ENCODE measurements around the gene RGS14.
"Not testable (repeated sequence)": the region's sequence is repeated elsewhere in the genome, so short reads cannot be mapped to it uniquely, and the experiment has no call there.

Gene RGS14

DNA sequence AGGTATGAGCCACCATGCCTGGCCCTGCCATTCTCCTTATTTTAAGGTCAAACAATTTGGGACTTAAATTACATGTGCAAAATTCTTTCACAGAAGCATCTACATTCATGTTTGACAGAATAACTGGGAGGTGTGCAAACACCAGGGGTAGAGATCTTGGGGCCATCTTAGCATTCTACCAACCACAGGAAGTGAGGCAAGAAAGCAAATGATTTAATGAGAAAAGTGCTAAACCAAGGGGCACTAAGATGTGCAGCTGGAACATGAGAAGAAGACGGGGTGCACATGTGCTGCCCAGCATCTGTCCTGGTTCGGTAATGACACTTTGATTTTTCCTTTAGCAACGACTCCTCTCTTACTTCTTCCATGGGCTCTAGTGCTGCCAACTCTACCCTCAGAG is 52.9 kb downstream of the RGS14 start:
- H3K9me3 ChIP-seq (ENCODE audit: control insufficient read depth in 5 of 5, low read length in 5 of 5) = no peaks in the 10 kb centered on the region
- peaks cover 0 to 4% (median 0%) of the 10 kb centered on the region in 5 donors for H3K4me1 ChIP-seq (ENCODE audit: control insufficient read depth in 5 of 5, insufficient read depth in 5 of 5, low read length in 5 of 5)

DNA sequence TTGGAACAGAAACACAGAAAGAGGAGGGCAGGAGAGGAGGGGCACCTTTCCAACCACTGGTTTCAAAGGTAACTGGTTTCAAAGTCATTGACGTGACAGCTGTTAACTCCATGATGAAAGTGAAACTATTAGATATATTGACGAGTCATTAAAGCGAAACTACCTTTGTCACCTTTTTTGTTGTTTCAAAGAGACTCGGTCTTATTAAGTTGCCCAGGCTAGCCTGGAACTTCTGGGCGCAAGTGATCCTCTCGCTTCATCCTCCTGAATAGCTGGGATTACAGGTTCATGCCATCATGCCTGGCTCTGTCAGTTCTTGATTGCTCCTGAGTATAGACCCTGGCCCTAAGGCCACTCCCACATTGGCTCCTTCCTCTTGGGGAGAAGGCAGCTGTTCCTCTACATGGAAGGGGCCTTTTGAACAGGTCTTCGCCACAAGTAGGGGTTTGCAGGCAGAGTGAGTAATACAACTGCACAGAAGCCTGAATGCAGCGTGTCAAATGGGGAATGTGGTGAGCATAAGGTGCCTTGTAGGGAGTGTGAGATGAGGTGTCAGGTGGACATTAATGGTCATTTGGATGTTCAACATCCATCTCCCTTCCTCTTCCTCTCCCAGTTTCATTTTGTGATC is 55.0 kb downstream of the RGS14 start:
- H3K9me3 ChIP-seq (ENCODE audit: control insufficient read depth in 5 of 5, low read length in 5 of 5) = no peaks in the 10 kb centered on the region
- H3K36me3 ChIP-seq (ENCODE audit: control insufficient read depth in 5 of 5, insufficient read depth in 5 of 5, low read length in 5 of 5) = no peaks in the 10 kb centered on the region
- no peak overlapping the region for H3K9ac ChIP-seq (ENCODE audit: low read length in 5 of 5)
- H3K4me1 ChIP-seq (ENCODE audit: control insufficient read depth in 5 of 5, insufficient read depth in 5 of 5, low read length in 5 of 5) = peaks cover 2 to 9% (median 8%) of the 10 kb centered on the region in 5 donors
- no peaks in the 10 kb centered on the region for H3K27me3 ChIP-seq (ENCODE audit: control insufficient read depth in 5 of 5, insufficient read depth in 4 of 5, low read length in 5 of 5)
- no peak overlapping the region for H3K27ac ChIP-seq (ENCODE audit: low read depth, low read length)
- H3K4me3 ChIP-seq (ENCODE audit: low read depth in 1 of 5, low read length in 5 of 5) = no peak overlapping the region

More for the DNA sequence above, 52.9 kb downstream of the RGS14 start:
- Histone ChIP-seq H3K36me3 (ENCODE audit: control insufficient read depth in 5 of 5, insufficient read depth in 5 of 5, low read length in 5 of 5) (no peaks in the 10 kb centered on the region), H3K4me3 (ENCODE audit: low read depth in 1 of 5, low read length in 5 of 5) (no peak overlapping the region), H3K27ac (ENCODE audit: low read depth, low read length) (no peak overlapping the region), H3K27me3 (ENCODE audit: control insufficient read depth in 5 of 5, insufficient read depth in 4 of 5, low read length in 5 of 5) (peaks cover 0 to under 1% (median 0%) of the 10 kb centered on the region in 5 donors), H3K9ac (ENCODE audit: low read length in 5 of 5) (no peak overlapping the region)

DNA sequence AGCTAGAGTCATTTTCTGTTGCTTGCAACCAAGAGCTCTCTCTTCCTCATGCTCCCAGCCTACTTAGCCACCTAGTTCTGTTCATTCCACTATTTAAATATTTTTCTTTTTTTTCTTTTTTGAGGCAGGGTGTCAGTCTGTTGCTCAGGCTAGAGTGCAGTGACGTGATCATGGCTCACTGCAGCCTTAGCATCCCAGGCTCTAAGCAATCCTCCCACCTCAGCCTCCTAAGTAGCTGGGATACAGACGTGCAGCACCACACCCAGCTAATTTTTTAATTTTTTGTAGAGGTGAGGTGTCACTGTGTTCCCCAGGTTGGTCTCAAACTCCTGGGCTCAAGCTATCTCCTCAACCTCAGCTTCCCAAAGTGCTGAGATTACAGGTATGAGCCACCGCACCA is 56.8 kb downstream of the RGS14 start:
- Histone ChIP-seq H3K27ac (ENCODE audit: low read depth, low read length) (no peak overlapping the region), H3K9ac (ENCODE audit: low read length in 5 of 5) (no peak overlapping the region), H3K9me3 (ENCODE audit: control insufficient read depth in 5 of 5, low read length in 5 of 5) (no peaks in the 10 kb centered on the region), H3K4me3 (ENCODE audit: low read depth in 1 of 5, low read length in 5 of 5) (no peak overlapping the region), H3K4me1 (ENCODE audit: control insufficient read depth in 5 of 5, insufficient read depth in 5 of 5, low read length in 5 of 5) (peaks cover 2 to 9% (median 8%) of the 10 kb centered on the region in 5 donors), H3K36me3 (ENCODE audit: control insufficient read depth in 5 of 5, insufficient read depth in 5 of 5, low read length in 5 of 5) (no peaks in the 10 kb centered on the region), H3K27me3 (ENCODE audit: control insufficient read depth in 5 of 5, insufficient read depth in 4 of 5, low read length in 5 of 5) (no peaks in the 10 kb centered on the region)

DNA sequence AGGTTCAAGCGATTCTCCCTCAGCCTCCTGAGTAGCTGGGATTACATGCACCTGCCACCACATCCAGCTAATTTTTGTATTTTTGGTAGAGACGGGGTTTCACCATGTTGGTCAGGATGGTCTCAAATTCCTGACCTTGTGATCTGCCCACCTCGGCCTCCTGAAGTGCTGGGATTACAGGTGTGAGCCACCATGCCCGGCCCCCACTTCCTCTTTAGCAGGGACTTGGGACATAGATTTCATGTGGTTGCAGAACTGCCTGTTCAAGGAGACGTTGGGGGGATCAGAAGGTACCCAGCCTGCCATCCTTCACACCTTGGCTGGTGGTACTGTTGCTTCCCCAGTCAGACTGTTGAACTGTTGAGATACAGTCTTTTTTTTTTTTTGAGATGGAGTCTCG is 59.4 kb downstream of the RGS14 start:
- not testable (repeated sequence) for H3K9me3 ChIP-seq (ENCODE audit: control insufficient read depth in 5 of 5, low read length in 5 of 5); H3K9ac ChIP-seq (ENCODE audit: low read length in 5 of 5); H3K27ac ChIP-seq (ENCODE audit: low read depth, low read length); H3K4me3 ChIP-seq (ENCODE audit: low read depth in 1 of 5, low read length in 5 of 5); H3K36me3 ChIP-seq (ENCODE audit: control insufficient read depth in 5 of 5, insufficient read depth in 5 of 5, low read length in 5 of 5); H3K27me3 ChIP-seq (ENCODE audit: control insufficient read depth in 5 of 5, insufficient read depth in 4 of 5, low read length in 5 of 5); H3K4me1 ChIP-seq (ENCODE audit: control insufficient read depth in 5 of 5, insufficient read depth in 5 of 5, low read length in 5 of 5)

DNA sequence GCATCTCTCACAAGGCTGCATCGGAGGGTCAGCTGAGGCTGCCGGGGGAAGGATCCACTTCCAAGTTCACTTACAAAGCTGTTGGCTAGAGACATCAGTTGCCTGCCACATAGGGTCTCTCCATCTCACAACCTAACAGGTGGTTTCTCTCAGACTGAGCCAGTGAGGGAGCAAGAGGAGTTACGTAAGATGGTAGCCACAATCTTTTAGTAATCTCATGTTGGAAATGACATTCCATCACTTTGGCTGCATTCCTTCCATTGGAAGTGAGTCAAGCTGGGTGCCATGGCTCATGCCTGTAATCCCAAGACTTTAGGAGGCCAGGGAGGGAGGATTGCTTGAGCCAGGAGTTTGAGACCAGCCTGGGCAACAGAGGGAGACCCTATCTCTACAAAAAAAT is 61.3 kb downstream of the RGS14 start:
- Histone ChIP-seq H3K9me3 (ENCODE audit: control insufficient read depth in 5 of 5, low read length in 5 of 5) (no peaks in the 10 kb centered on the region), H3K27me3 (ENCODE audit: control insufficient read depth in 5 of 5, insufficient read depth in 4 of 5, low read length in 5 of 5) (no peaks in the 10 kb centered on the region), H3K36me3 (ENCODE audit: control insufficient read depth in 5 of 5, insufficient read depth in 5 of 5, low read length in 5 of 5) (no peaks in the 10 kb centered on the region)

DNA sequence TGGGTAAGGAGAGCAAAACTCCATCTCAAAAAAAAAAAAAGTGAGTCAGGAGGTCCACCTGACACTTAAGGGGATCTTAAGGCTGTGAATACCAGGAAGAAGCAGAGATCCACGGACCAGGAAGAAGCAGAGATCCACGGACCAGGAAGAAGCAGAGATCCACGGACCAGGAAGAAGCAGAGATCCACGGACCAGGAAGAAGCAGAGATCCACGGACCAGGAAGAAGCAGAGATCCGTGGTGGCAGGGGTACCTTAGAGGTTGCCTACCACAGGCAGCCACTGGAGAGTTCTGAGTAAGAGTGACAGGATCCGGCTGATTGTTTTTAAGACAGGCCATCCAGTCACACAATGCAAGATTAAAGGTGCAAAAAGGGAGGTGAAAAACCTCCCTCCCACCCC is 62.7 kb downstream of the RGS14 start:
- not testable (repeated sequence) for H3K4me3 ChIP-seq (ENCODE audit: low read depth in 1 of 5, low read length in 5 of 5); H3K27me3 ChIP-seq (ENCODE audit: control insufficient read depth in 5 of 5, insufficient read depth in 4 of 5, low read length in 5 of 5); H3K36me3 ChIP-seq (ENCODE audit: control insufficient read depth in 5 of 5, insufficient read depth in 5 of 5, low read length in 5 of 5); H3K9me3 ChIP-seq (ENCODE audit: control insufficient read depth in 5 of 5, low read length in 5 of 5); H3K9ac ChIP-seq (ENCODE audit: low read length in 5 of 5); H3K27ac ChIP-seq (ENCODE audit: low read depth, low read length)
- H3K4me1 ChIP-seq (ENCODE audit: control insufficient read depth in 5 of 5, insufficient read depth in 5 of 5, low read length in 5 of 5) = peaks cover 2 to 14% (median 12%) of the 10 kb centered on the region in 5 donors

More for the DNA sequence above, 61.3 kb downstream of the RGS14 start:
- H3K4me3 ChIP-seq (ENCODE audit: low read depth in 1 of 5, low read length in 5 of 5) = no peak overlapping the region
- H3K9ac ChIP-seq (ENCODE audit: low read length in 5 of 5) = no peak overlapping the region
- H3K4me1 ChIP-seq (ENCODE audit: control insufficient read depth in 5 of 5, insufficient read depth in 5 of 5, low read length in 5 of 5) = peaks cover 2 to 9% (median 8%) of the 10 kb centered on the region in 5 donors
- no peak overlapping the region for H3K27ac ChIP-seq (ENCODE audit: low read depth, low read length)

DNA sequence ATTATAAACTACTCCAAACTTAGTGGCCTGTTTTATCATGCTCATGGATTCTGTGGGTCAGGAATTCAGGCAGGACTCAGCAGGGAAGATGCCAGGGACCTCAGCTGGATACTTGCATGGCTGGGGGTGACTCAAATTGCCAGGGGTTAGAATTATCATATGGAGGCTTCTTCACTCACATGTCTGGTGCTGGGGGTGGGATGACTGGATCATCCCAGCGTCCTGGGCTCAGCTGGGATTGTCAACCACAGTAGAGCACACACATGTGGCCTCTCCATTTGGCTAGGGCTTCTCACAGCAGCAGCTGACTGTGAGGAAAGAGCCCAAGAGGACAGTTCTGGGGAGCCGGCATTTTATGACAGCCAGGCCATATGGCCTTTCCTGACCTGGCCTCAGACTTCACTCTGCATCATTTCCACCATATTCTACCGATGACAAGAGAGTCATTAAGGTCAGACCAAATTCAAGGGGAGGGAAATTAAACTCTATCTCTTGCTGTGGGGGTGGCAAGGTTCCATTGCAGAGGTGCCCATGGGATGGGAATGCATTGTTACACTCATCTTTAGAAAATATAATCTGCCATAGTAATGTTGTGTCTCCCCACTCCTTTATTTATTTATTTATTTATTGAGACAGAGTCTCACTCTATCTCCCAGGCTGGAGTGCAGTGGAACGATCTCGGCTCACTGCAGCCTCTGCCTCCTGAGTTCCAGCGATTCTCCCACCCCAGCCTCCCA is 63.5 kb downstream of the RGS14 start:
- no peaks in the 10 kb centered on the region for H3K9me3 ChIP-seq (ENCODE audit: control insufficient read depth in 5 of 5, low read length in 5 of 5)
- H3K36me3 ChIP-seq (ENCODE audit: control insufficient read depth in 5 of 5, insufficient read depth in 5 of 5, low read length in 5 of 5) = no peaks in the 10 kb centered on the region
- no peak overlapping the region for H3K27ac ChIP-seq (ENCODE audit: low read depth, low read length)
- H3K9ac ChIP-seq (ENCODE audit: low read length in 5 of 5) = no peak overlapping the region
- H3K27me3 ChIP-seq (ENCODE audit: control insufficient read depth in 5 of 5, insufficient read depth in 4 of 5, low read length in 5 of 5) = no peaks in the 10 kb centered on the region
- peaks cover 2 to 18% (median 13%) of the 10 kb centered on the region in 5 donors for H3K4me1 ChIP-seq (ENCODE audit: control insufficient read depth in 5 of 5, insufficient read depth in 5 of 5, low read length in 5 of 5)
- H3K4me3 ChIP-seq (ENCODE audit: low read depth in 1 of 5, low read length in 5 of 5) = no peak overlapping the region

Data from subcutaneous abdominal adipose tissue (tissue), 5 donors.